SJCRH30 (cell line): ENCODE data around the gene TSC2. TPM values are rescaled to one million over a fixed set of nuclear protein-coding genes. Genes with fewer than 3 reads are reported as not detected.

ENCODE experiments used
- DNase-seq, 2 experiments: peaks; one replicate each; pipeline ENCODE4 v3.0.0-alpha.2; 2015 to 2020
- H3K27ac ChIP-seq: fragments of 250-450 bp; sonication (Bioruptor Pico); 2 replicates; pipeline ENCODE4 v1.5.1; 2020; ENCODE audit warnings: mild to moderate bottlenecking, moderate library complexity
- H3K27me3 ChIP-seq: fragments of 250-450 bp; sonication (Bioruptor Pico); 2 replicates; pipeline ENCODE4 v1.5.1; 2020; ENCODE audit warnings: mild to moderate bottlenecking, moderate library complexity
- H3K36me3 ChIP-seq: fragments of 250-450 bp; sonication (Bioruptor Pico); 2 replicates; pipeline ENCODE4 v1.5.1; 2020; ENCODE audit warnings: mild to moderate bottlenecking, moderate library complexity
- H3K4me1 ChIP-seq: fragments of 250-450 bp; sonication (Bioruptor Pico); 2 replicates; pipeline ENCODE4 v1.5.1; 2020; ENCODE audit warnings: mild to moderate bottlenecking, moderate library complexity
- H3K4me3 ChIP-seq: fragments of 250-450 bp; sonication (Bioruptor Pico); 2 replicates; pipeline ENCODE4 v1.5.1; 2020; ENCODE audit warnings: mild to moderate bottlenecking, moderate library complexity
- H3K9me3 ChIP-seq: fragments of 250-450 bp; sonication (Bioruptor Pico); replicated peaks from 2 replicates; pipeline ENCODE4 v1.5.1; 2020; ENCODE audit warnings: mild to moderate bottlenecking, moderate library complexity
- total RNA-seq: library from RNA; depleted of rRNA; stranded (reverse); fragments of >200 nt; shearing (Covaris generic); gene quantifications from 2 replicates; pipeline ENCODE4 v1.2.3, GENCODE V29; 2014

TSC2 gene
- total RNA-seq, 1 experiment from 2014 or later: 37.1 TPM

DNA sequence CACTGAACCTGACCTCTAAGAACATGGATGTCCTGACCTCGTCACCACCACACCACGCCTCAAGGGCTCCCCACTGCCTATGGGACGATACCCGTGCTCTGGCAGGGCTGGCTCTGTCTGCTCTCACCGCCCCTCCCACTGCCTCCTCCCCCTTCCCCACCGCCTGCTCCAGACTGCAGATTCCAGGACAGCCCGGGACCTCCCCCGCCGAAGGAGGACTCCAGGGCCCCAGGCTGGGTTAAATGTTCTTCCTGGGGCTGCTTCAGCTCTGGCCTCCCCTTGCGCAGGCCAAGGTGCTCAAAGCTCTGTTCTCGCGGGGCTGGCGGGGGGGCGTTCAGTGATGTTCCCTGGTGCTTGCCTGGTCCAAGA lies 25.1 kb upstream of the TSC2 start:
- H3K36me3 ChIP-seq: no peaks in the 10 kb centered on the region
- peak overlapping the region; percentile 49 for H3K4me3 ChIP-seq
- DNase-seq: peak; percentile 58 to 63
- H3K4me1 ChIP-seq: no peaks in the 10 kb centered on the region; the same call in 1 of the 2 replicates
- no peaks in the 10 kb centered on the region for H3K9me3 ChIP-seq
- peaks cover 19% of the 10 kb centered on the region; the same call in 1 of the 2 replicates for H3K27me3 ChIP-seq
- no peak overlapping the region for H3K27ac ChIP-seq

DNA sequence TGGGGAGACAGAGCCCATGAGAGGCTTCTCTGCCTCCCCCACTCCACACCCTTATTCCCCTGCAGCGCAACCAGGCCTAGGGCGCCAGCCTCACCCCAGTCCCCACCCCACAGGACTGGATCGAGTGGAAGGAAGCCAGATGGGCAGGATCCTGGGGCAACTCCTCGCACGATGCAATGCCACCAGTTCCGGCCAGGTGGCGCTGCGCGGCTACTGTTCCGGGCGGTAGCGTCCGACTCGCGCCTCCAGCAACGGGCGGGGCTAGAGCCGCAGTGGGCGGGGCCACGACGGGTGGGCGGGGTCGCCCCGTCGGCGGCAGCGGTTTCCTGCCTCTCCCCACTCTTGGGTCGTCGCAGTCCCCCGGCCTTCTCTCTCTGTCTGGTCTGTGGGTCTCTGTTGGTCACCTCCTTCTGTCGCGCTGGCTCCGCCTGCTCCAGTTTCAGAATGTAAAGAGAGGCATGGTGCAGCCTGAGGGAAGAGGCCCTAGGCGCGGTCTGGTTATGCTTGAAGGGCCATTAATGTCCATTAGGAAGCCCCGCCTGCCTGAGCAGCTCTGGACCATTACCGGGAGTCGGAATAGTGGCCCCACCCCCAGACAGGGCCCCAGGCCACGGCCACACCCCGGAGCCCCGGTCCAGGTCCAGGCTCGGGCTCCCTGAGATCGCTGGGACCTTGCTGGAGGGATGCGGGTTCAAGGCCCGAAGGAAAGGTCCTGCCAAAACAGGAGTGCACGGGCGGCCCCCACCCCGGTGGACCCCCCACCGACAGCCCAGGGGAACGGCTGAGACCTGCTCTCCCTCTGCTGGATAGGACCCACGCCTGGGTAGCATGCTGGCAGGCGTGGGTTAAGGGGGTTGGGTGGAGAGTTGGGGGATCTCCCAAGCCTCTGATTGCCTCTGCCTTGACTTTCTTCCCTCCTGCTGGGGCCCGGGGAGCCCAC lies 24.4 kb upstream of the TSC2 start:
- Histone ChIP-seq H3K9me3 (no peaks in the 10 kb centered on the region), H3K4me1 (no peaks in the 10 kb centered on the region; the same call in 1 of the 2 replicates), H3K27ac (peak overlapping the region; percentile 17; the same call in 1 of the 2 replicates), H3K4me3 (peak overlapping the region; percentile 49), H3K36me3 (no peaks in the 10 kb centered on the region), H3K27me3 (peaks cover 25% of the 10 kb centered on the region; the same call in 1 of the 2 replicates)
- DNase-seq: peak; percentile 84 to 93

DNA sequence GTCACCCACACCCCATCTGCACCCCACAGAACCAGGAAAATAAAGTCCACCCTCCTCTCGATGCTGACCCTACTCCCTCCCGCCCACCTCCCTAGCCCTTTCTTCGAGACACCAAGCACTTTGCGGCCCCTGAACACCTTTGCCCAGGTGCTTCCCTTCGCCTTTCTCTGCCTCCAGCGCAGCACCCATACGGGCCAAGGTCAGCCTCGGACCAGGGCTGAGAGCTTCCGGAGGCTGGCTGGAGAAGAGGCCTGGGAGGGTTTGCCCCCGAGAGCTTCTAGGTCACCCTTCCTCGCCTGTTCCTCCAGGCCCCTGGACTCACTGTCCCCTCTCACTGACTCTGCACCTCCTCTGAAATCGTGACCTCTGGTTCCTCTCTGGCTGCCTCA lies 23.8 kb upstream of the TSC2 start:
- Histone ChIP-seq H3K4me1 (no peaks in the 10 kb centered on the region; the same call in 1 of the 2 replicates), H3K36me3 (no peaks in the 10 kb centered on the region), H3K27me3 (peaks cover 21% of the 10 kb centered on the region; the same call in 1 of the 2 replicates), H3K9me3 (no peaks in the 10 kb centered on the region), H3K27ac (no peak overlapping the region), H3K4me3 (peak overlapping the region; percentile 49; the same call in 1 of the 2 replicates)
- DNase-seq: no peak

DNA sequence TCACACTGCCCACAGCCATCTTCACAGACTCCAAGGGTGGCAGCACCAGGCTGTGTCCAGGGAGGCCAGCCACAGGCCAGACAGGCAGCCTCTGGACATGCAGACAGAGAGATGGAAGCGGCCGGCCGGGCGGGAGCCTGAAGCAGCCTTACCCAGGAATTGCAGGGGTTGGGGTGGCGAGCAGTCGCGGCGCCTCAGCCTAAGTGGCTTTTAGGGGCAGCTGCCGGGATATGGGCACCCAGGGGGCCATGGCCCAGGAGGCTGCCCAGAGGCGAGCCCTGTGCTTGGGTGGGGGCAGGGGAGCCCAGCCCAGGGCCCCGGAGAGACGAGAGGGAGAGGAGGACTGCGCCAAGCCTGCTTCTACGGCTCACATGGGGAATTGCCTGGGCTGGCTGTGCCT lies 22.5 kb upstream of the TSC2 start:
- no peaks in the 10 kb centered on the region for H3K9me3 ChIP-seq
- DNase-seq: no peak
- no peak overlapping the region for H3K27ac ChIP-seq
- no peaks in the 10 kb centered on the region for H3K36me3 ChIP-seq
- no peaks in the 10 kb centered on the region; the same call in 1 of the 2 replicates for H3K4me1 ChIP-seq
- no peak overlapping the region for H3K4me3 ChIP-seq
- H3K27me3 ChIP-seq: peaks cover 17% of the 10 kb centered on the region; the same call in 1 of the 2 replicates

DNA sequence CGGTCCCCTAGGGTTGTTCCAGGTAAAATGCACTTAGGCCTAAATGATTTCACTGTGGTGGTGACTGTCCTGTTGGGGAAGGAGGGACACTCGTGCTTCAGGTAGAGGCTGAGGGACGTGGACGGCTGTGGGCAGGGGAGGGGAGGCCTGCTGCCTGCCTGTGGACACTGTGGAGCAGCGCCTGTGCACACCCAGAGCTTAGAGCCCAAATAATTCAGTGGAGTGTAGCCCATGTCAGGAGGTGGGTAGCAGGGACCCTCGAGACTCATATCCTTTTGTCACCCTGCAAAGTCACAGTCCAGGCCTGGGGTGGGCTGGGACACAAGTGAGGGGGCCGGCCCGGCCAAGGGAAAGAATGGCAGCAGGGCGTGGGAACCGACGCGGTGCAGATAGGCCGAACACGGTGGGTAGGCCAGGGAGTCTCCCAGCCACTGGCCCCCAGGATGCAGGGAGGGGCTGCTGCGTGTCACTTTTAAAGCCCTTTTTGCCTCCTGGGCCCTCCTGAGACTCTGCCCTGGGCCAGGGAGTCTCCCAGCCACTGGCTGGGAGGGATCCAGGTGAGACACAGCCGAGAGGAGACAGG lies 21.8 kb upstream of the TSC2 start:
- no peaks in the 10 kb centered on the region for H3K9me3 ChIP-seq
- H3K4me1 ChIP-seq: no peaks in the 10 kb centered on the region; the same call in 1 of the 2 replicates
- H3K4me3 ChIP-seq: no peak overlapping the region
- peaks cover 17% of the 10 kb centered on the region; the same call in 1 of the 2 replicates for H3K27me3 ChIP-seq
- no peaks in the 10 kb centered on the region for H3K36me3 ChIP-seq
- no peak overlapping the region for H3K27ac ChIP-seq
- DNase-seq: no peak

DNA sequence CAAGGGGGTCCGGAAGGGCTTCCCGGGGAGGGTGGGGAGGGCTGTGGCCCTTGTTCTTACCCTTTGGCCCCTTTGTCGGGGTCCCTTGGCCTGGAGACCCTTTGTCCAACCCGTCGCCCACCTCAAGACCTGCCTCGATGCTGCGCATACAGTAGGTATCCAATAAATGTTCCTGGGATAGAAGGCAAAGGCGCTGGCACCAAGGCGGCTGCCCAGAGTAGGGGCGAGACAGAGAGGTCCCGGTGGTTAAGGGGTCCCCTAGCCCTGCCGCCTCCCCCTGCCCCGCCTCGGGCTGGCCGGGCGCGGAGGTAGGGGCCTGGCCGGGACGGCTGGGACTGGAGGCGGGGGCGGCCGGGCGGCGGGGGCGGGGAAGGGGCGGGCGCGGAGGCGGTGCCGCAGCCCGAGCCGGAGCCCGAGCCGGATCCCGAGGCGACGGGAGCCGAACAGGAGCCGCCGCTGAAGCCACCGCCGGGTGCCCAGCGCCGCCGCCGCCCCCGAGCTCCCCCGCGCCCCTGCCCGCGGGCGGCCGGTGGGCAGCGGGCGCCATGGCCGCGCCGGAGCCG lies 21.2 kb upstream of the TSC2 start, which contains the start of gene NHERF2:
Gene NHERF2 (plus strand): TSS at position 442 of the 563 bp plus-strand sequence. CDS start 104 bp downstream, at position 546.
- peaks cover 17% of the 10 kb centered on the region; the same call in 1 of the 2 replicates for H3K27me3 ChIP-seq
- H3K27ac ChIP-seq: no peak within 1 kb of the TSS
- DNase-seq: no peak
- no peaks in the 10 kb centered on the region for H3K9me3 ChIP-seq
- peak within 1 kb of the TSS; percentile 31; the same call in 1 of the 2 replicates for H3K4me3 ChIP-seq
- H3K36me3 ChIP-seq: no peaks in the 10 kb centered on the region
- no peaks in the 10 kb centered on the region; the same call in 1 of the 2 replicates for H3K4me1 ChIP-seq

DNA sequence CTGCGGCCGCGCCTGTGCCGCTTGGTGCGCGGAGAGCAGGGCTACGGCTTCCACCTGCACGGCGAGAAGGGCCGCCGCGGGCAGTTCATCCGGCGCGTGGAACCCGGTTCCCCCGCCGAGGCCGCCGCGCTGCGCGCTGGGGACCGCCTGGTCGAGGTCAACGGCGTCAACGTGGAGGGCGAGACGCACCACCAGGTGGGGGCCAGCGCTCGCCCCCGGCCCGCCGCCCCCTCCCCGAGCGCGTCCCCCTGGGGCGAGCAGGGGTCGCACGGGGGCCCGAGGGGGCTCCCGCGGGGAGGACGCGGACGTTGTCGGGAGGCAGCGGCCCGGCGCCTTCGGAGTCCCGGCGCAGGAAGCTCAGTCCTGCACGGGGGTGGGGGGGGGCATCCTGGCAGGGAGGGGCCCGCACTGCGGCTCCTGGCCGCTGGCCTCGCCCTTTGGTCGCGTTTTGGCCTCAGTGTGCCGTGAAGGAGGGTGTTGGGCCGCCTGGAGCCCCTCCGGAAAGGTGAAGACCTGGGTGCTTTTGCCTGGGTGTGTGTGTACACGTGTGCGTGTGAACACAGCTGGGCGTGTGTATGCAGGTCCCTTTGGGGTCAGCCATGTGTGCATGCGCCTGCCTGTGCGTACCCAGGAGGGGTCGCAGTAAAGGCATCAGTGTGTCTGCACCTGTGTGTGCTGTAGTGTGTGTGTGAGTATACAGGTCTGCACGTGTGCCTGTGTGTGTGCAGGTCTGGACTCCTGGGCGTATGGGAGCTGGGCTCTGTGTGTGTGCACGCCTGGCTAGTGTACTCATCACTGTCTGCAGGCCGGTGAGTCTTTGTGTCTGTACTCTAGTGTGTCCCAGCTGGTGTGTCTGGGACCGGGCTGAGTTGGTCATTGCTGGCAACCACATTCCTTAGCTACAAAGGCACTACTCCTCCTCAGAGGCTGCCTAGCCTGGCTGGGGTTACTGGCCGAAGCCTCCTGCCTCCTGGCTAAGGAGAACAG lies 20.5 kb upstream of the TSC2 start:
- Histone ChIP-seq H3K9me3 (no peaks in the 10 kb centered on the region), H3K27me3 (peaks cover 17% of the 10 kb centered on the region; the same call in 1 of the 2 replicates), H3K36me3 (no peaks in the 10 kb centered on the region), H3K4me1 (peaks cover 2% of the 10 kb centered on the region), H3K4me3 (peak overlapping the region; percentile 31; the same call in 1 of the 2 replicates), H3K27ac (no peak overlapping the region)
- DNase-seq: no peak

DNA sequence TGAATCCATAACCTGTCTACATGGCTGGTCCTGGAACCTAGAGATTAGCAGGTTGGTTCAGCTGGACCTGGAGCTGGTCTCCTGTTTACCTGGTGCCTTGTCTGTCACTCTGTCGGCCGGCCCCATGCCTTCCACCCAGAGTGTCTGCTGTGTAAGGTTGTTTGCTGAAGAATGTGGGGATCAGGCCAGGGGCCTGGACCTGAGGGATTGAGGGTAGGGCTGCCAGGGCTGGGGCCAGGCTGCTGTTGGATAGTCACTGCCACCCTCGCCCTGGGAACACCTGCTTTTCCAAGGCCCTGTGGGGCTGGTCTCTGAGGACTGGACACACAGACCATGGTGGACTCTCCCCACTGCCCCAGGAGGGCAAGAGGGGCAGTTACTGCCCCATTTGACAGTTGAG lies 19.6 kb upstream of the TSC2 start:
- H3K4me3 ChIP-seq: no peak overlapping the region
- no peaks in the 10 kb centered on the region for H3K36me3 ChIP-seq
- H3K4me1 ChIP-seq: peaks cover 11% of the 10 kb centered on the region
- peaks cover 17% of the 10 kb centered on the region; the same call in 1 of the 2 replicates for H3K27me3 ChIP-seq
- no peak overlapping the region for H3K27ac ChIP-seq
- no peak for DNase-seq
- H3K9me3 ChIP-seq: no peaks in the 10 kb centered on the region

DNA sequence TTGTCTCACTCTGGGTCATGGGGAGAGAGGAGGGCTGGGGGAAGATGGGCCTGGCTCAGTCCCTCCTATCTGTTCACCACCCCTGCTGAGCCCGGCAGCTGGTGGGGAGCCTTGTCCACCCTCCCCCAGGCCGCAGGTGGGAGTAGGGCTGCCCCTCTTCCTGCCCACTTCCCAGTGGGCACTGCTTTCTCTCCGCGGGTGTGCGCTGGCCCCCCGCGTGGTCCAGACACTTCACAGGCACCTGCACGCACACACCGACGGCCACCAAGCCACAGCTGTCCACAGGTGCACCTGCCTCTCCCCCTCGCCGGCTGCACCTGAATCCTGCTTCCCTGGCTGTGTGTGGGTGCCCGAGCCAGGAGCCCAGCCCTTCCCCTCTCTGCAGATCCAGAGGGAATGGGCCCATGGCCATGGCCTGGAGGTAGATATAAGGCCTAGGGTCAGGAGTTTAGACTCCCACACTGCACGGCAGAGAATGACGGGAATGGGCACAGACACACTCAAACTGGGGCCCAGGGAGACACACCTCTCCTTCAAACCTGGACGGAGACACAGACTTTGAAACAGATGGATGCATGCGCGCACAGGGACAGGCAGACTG lies 19.1 kb upstream of the TSC2 start:
- DNase-seq: no peak
- peaks cover 17% of the 10 kb centered on the region; the same call in 1 of the 2 replicates for H3K27me3 ChIP-seq
- no peaks in the 10 kb centered on the region for H3K9me3 ChIP-seq
- no peak overlapping the region for H3K27ac ChIP-seq
- H3K4me1 ChIP-seq: peaks cover 13% of the 10 kb centered on the region
- H3K4me3 ChIP-seq: no peak overlapping the region
- H3K36me3 ChIP-seq: no peaks in the 10 kb centered on the region

DNA sequence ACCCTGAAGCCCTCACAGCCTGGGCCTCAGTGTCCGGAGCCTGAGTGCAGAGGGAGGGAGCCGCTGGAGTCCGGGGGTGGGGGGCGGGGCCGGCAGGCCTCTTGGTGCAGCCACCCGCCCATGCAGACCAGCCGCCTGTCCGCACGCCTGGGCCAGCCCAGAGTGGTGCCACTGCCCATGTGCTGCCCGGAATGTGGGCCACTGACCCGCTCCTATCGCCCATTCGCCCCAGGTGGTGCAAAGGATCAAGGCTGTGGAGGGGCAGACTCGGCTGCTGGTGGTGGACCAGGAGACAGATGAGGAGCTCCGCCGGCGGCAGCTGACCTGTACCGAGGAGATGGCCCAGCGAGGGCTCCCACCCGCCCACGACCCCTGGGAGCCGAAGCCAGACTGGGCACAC lies 18.4 kb upstream of the TSC2 start:
- no peaks in the 10 kb centered on the region for H3K36me3 ChIP-seq
- H3K27ac ChIP-seq: no peak overlapping the region
- H3K4me3 ChIP-seq: no peak overlapping the region
- no peak for DNase-seq
- H3K4me1 ChIP-seq: peaks cover 16% of the 10 kb centered on the region
- H3K27me3 ChIP-seq: peaks cover 17% of the 10 kb centered on the region; the same call in 1 of the 2 replicates
- H3K9me3 ChIP-seq: no peaks in the 10 kb centered on the region

DNA sequence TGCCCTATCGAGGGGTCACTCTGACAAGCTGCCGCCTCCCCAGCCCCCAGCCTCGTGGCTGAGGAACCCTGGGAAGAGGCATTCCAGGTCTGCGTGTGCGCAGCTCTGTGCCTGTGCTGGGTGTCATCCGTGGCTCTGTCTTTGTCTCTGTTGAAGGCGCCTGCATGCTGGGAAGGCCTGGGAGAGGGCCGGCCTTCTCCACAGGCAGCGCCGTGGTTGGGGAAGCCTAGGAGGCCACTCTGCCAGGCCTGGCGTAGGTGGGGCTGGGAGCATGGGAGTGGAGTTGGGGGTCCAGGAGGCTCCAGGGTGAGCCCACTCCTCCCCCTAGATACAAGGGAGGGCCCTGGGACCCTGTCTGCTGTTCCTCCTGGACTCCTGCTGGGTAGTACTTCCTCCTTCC lies 17.7 kb upstream of the TSC2 start:
- Histone ChIP-seq H3K9me3 (no peaks in the 10 kb centered on the region), H3K4me3 (no peak overlapping the region), H3K27me3 (peaks cover 17% of the 10 kb centered on the region; the same call in 1 of the 2 replicates), H3K4me1 (peaks cover 20% of the 10 kb centered on the region), H3K27ac (no peak overlapping the region), H3K36me3 (no peaks in the 10 kb centered on the region)
- DNase-seq: no peak

DNA sequence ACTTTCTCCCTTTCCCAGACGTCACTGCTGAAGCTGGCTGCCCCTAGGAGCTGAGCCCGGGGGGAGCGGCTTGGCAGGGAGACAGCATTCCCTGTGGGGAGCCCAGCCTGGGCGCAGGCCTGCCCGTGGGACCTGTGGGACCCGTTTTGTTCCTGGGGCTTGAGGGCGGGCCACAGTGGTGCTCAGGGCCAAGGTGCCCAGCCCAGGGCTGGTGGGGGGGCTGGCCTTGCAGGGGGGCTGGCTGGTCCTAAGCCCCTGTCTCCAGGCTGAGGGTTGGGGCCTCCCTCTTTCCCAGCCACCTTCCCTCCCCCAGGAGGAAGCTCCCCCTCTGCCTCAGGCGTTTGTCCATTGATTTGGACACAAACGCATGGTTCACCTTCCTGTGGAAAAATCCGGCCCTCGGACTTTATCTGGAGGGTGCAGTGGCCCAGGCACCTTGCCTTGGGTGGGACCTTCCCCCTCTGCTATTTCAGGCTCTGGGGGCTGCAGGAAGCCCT lies 16.7 kb upstream of the TSC2 start:
- H3K27ac ChIP-seq: no peak overlapping the region
- H3K27me3 ChIP-seq: peaks cover 9% of the 10 kb centered on the region; the same call in 1 of the 2 replicates
- H3K36me3 ChIP-seq: no peaks in the 10 kb centered on the region
- H3K4me3 ChIP-seq: no peak overlapping the region
- no peaks in the 10 kb centered on the region for H3K9me3 ChIP-seq
- no peak for DNase-seq
- peaks cover 25% of the 10 kb centered on the region for H3K4me1 ChIP-seq
